Rectal smooth muscle tissue (tissue), 1 donor: Measurements from ENCODE around the gene ORAI3.

Experiments
- H3K27ac ChIP-seq: one replicate; pipeline ENCODE4 v1.7.0; 2013; ENCODE audit warnings: low read depth, low read length, inconsistent platforms
- H3K27me3 ChIP-seq: one replicate; pipeline ENCODE4 v1.7.0; 2013; ENCODE audit warnings: low read length; ENCODE audit not compliant: control insufficient read depth, insufficient read depth
- H3K36me3 ChIP-seq: one replicate; pipeline ENCODE4 v1.7.0; 2013; ENCODE audit warnings: low read length; ENCODE audit not compliant: control insufficient read depth, insufficient read depth
- H3K4me1 ChIP-seq: one replicate; pipeline ENCODE4 v1.7.0; 2013; ENCODE audit warnings: low read length; ENCODE audit not compliant: control insufficient read depth, insufficient read depth
- H3K4me3 ChIP-seq: one replicate; pipeline ENCODE4 v1.7.0; 2013; ENCODE audit warnings: low read length
- H3K9ac ChIP-seq: one replicate; pipeline ENCODE4 v1.7.0; 2013; ENCODE audit warnings: low read length

The ORAI3 gene

DNA sequence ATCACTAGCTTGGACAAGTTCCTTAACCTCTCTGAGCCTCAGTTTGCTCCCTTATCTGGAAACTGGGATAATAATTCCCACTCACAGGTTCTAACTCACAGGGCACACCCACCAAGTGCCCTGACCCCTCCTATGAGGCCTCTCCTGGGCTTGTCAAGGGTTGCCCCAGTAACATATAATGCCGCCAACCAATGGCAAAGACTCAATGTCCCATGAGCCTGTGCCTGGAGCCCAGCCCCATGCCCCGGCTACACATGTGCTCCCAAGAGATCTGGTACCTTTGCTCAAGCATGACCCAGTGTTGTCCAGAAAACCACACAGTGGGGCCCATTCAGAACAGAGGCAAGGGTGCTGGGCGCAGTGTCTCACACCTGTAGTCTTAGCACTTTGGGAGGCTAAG lies 34.0 kb upstream of the ORAI3 start:
- H3K9ac ChIP-seq, result no peak overlapping the region
- H3K27ac ChIP-seq, result no peak overlapping the region
- H3K4me3 ChIP-seq, result no peak overlapping the region
- H3K36me3 ChIP-seq, result no peaks in the 10 kb centered on the region
- H3K4me1 ChIP-seq, result no peaks in the 10 kb centered on the region
- H3K27me3 ChIP-seq, result no peaks in the 10 kb centered on the region

DNA sequence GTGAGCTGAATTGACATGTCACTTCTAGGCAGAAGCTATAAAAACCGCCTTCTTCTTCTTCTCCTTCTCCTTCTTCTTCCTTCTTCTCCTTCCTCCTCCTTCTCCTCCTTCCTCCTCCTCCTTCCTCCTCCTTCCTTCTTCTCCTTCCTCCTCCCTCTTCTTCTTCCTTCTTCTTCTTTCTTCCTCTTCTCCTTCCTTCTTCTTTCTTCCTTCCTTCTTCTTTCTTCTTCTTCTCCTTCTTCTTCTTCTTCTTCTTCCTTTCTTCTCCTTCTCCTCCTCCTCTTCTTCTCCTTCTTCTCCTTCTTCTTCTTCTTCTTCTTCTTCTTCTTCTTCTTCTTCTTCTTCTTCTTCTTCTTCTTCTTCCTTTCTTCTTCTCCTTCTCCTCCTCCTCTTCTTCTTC lies 30.3 kb upstream of the ORAI3 start:
- Histone ChIP-seq H3K4me3 (no peak overlapping the region), H3K27ac (no peak overlapping the region), H3K4me1 (no peaks in the 10 kb centered on the region), H3K36me3 (no peaks in the 10 kb centered on the region), H3K9ac (no peak overlapping the region), H3K27me3 (no peaks in the 10 kb centered on the region)

DNA sequence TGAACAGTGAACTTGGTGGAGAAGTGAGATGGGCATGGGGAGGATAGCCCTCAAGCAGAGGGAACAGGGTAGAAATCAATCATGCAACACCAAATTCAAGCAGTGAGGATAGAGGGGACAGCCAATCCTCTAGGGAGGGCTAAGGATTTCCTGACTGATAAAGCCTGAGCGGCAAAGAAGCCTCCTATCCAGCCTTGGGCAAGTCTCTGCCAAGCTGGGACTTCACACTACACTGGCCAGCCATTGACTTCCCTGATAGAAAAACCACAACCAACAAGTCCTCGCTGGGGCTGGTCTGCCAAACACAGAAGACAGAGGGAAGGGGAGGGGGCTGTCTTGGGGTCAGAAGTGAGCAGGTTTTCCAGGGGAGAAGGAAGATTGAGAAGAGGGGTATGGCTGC lies 28.0 kb upstream of the ORAI3 start:
- Histone ChIP-seq H3K9ac (no peak overlapping the region), H3K4me1 (peaks cover 5% of the 10 kb centered on the region), H3K4me3 (no peak overlapping the region), H3K27me3 (no peaks in the 10 kb centered on the region), H3K36me3 (no peaks in the 10 kb centered on the region), H3K27ac (peak overlapping the region; percentile 100)

DNA sequence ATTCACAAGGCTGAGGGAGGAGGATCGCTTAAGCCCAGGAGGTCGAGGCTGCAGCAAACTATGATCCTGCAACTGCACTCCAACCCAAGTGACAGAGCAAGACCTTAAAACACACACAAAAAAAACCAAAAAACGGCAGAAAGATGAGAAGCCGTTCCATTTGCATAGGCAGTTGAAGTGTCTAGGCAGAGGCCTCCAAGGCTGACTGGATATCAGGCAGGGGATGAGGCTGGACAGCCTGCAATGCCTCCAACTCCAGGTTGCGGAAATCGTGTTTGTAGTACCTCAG lies 27.5 kb upstream of the ORAI3 start:
- Histone ChIP-seq H3K27ac (peak overlapping the region; percentile 100), H3K9ac (no peak overlapping the region), H3K27me3 (no peaks in the 10 kb centered on the region), H3K4me1 (peaks cover 5% of the 10 kb centered on the region), H3K36me3 (no peaks in the 10 kb centered on the region), H3K4me3 (peak overlapping the region; percentile 89)

DNA sequence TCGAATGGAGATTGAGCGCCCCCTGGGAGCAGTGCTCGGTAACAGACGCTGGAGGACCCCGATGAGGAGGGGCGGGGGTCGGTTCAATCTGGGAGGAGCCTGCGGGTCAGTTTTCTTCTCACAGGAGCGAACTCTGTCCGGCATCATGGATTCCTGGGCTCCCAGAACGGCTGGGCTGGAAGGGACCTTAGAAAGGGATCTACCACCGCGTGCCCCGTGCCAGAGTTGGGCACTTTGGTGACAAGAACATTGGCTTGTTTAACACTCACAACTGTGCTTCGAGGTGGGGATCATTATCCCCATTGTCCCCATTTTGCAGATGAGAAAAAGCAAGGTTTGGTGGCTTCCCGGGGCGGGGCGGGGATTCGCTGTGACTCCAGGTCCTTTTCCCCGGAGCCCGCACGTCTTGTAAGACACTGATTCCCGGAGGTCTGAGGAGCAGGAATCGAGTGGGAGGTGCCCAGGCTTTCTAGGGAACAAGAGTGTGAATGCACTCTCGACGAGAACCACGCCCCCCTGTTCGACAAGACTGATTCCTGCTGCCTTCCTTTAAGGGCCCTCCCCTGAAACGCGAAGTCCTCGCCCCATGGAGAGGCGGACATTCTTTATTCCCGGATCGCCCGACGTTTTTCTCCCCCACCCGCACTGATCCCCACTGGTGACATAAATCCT lies 27.0 kb upstream of the ORAI3 start:
- Histone ChIP-seq H3K27me3 (no peaks in the 10 kb centered on the region), H3K4me3 (peak overlapping the region; percentile 89), H3K27ac (peak overlapping the region; percentile 100), H3K4me1 (peaks cover 5% of the 10 kb centered on the region), H3K9ac (peak overlapping the region; percentile 75), H3K36me3 (no peaks in the 10 kb centered on the region)

DNA sequence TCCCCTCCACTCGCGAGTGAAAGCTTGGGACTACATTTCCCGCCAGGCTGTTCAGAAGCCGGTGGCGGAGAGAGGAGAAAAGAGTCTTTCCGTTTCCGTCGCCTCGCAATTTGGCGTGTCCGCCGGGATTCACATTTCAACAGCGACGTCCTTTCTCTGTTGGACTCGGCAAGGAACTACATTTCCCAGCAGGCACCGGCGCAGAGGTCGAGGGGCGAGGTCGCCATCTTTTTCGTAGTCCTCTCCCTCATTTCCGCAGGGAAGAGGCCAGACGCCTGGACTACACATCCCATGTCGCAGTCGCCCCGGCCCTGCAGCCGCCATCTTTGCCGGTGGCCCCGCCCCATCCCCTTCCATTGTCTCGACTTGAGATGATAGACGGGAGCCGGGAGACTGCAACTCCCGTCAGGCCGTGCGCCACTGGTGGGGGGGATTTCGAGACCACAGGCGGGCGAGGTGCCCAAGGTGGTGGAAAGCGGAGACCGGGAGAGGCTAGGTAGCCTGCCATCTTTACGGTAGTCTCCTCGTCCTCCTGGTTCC lies 26.4 kb upstream of the ORAI3 start:
- Histone ChIP-seq H3K36me3 (no peaks in the 10 kb centered on the region), H3K4me3 (peak overlapping the region; percentile 97), H3K27ac (peak overlapping the region; percentile 100), H3K4me1 (peaks cover 5% of the 10 kb centered on the region), H3K27me3 (no peaks in the 10 kb centered on the region), H3K9ac (peak overlapping the region; percentile 75)

DNA sequence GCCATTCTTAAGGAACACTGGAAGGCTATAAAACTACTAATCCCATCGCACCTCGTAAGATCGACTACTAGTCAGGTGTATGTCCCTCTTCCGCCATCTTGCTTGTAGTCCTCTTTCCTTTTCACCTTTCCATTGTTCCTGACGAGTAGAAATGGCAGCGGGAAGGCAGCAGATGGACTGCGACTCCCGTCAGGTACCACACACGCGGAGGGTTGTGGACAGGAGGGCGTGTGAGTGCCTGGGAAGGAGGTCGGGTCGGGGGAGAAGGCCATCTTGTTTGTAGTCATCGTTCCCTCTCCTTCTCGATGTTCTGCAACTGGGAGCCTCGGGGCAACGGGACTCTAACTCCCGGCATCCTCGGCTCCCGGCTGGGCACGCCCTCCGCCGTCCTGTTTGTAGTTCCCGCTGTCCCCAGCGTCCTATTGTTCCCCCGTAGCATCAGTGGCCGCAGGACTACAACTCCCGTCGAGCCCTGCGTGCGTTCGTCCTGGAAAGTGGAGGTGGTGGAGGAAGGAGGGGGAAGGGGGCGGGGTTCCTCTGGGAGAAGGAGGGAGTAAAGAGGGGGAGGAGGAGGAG lies 25.8 kb upstream of the ORAI3 start:
- no peaks in the 10 kb centered on the region for H3K36me3 ChIP-seq
- peak overlapping the region; percentile 97 for H3K4me3 ChIP-seq
- peaks cover 5% of the 10 kb centered on the region for H3K4me1 ChIP-seq
- no peaks in the 10 kb centered on the region for H3K27me3 ChIP-seq
- H3K27ac ChIP-seq, result peak overlapping the region; percentile 100
- H3K9ac ChIP-seq, result peak overlapping the region; percentile 62

DNA sequence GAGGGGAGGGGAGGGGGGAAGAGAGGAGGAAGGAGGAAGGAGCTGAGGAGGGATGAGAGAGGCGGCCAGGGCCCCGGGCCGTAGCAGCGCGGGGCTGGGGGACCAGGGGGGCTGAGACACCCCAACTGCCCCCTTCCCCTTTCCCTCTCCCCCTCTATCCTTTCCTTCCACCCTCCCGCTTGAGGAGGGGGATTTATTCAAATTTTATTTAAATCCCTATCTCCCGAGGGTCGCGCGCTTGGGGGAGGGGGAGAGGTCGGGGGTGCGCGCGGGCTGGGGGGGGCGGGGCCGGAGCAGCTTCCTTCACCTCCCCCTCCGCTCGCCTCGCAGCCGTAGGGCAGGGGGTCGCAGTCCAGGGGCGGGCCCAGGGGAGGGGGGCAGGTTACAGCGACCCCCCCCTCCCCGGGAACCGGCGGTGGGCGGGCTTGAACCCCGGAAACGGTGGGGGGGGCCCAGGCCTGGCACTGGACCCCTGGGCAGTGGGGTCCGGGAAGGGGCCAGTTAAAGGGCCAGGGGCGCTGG lies 25.3 kb upstream of the ORAI3 start, which contains the start of gene FBXL19:
FBXL19 (plus strand) TSS at position 19 of the 522 bp plus-strand sequence. CDS start 2,183 bp downstream, outside the sequence.
- H3K4me3 ChIP-seq, result peak within 1 kb of the TSS; percentile 97
- peak within 1 kb of the TSS; percentile 75 for H3K9ac ChIP-seq
- no peaks in the 10 kb centered on the region for H3K36me3 ChIP-seq
- no peaks in the 10 kb centered on the region for H3K27me3 ChIP-seq
- peaks cover 5% of the 10 kb centered on the region for H3K4me1 ChIP-seq
- H3K27ac ChIP-seq, result peak within 1 kb of the TSS; percentile 100

DNA sequence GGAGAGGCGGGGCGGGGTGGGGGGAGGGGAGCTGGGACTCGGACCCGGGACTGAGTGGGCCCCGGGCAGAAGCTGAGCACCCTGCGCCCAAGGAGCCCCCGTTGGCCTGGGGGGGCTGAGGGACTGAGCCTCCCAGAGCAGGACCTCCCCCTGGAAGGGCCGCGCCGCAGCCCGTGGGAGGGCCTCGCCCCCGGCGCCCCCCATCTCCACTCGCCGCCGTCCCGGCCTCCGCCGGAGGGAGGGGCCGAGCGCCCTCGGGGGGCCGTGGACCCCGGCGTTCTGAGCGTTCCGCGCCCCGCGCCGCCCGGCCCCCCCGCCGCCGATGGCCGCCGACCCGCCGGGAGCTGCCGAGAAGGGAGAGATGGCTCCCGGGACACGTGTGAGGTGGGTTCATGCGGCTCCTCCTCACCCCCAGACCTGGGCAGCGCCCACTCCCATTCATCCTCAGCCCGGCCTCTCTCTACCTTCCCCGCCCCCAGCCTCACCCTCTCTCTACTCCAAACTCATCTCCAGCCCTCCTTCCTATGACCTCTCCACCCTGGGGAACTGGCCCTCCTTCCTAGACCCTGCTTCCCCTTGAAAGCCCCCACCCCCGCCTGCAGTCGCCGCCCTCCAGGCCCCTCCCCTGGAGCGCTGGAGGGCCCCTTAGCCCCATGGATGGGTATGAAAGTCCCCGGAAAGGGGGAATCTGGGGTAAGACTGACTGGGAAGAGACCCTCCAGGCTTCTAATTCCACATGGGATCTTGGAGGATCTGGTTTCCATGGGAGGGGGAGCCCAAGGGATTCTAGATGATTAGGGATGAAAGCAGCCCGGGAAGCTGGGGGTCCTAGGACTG lies 24.6 kb upstream of the ORAI3 start:
- H3K36me3 ChIP-seq, result no peaks in the 10 kb centered on the region
- H3K4me3 ChIP-seq, result peak overlapping the region; percentile 60
- H3K9ac ChIP-seq, result no peak overlapping the region
- peaks cover 5% of the 10 kb centered on the region for H3K4me1 ChIP-seq
- no peaks in the 10 kb centered on the region for H3K27me3 ChIP-seq
- H3K27ac ChIP-seq, result peak overlapping the region; percentile 72

DNA sequence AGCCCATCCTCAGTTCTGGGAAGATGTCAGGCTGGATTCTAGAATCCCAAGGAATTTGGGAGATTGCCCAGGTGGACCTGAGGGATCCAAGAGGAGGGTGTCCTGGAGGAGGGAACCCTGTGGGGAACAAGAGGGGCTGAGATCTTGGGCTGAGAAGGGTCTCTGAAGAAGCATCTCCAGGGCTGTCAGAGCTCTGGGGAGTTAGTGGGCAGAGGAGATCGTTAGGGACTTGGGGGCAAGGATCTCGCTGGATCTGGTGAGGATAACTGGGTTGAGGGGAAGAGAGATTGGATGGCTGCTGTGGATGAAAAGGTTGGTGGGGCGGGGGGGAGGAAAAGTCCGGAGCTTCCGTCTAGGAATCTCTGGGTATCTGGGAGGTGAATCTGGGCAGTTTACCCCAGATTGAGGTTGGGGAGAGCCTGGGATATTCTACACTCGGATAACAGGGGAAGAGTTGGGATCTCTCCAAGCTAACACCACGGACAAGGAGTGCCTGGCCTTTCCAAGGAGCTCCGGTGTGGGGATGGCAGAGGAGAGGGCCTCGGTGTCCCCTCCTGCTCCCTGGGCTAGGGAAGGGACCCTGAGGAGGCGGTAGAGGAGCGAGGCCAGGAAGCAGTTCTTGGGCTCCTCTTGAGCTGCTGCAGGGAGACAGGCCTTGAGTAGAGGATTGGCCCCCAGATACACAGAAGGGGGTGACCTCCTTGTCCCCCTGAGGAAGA lies 23.8 kb upstream of the ORAI3 start:
- Histone ChIP-seq H3K9ac (no peak overlapping the region), H3K27ac (no peak overlapping the region), H3K27me3 (no peaks in the 10 kb centered on the region), H3K36me3 (no peaks in the 10 kb centered on the region), H3K4me3 (peak overlapping the region; percentile 60), H3K4me1 (peaks cover 5% of the 10 kb centered on the region)

DNA sequence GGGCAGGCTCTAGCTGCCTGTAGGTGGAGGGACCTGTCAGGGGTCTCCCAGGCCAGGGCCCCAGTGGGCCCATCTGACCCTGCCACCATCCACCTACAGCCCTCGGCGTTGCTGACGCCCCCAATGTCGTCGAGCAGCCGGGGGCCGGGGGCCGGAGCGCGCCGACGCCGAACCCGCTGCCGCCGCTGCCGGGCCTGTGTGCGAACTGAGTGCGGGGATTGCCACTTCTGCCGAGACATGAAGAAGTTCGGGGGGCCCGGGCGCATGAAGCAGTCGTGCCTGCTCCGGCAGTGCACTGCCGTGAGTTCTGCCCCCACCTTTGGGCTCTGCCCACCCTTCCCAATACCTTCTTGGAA lies 23.3 kb upstream of the ORAI3 start:
- Histone ChIP-seq H3K4me3 (no peak overlapping the region), H3K27ac (no peak overlapping the region), H3K4me1 (peaks cover 5% of the 10 kb centered on the region), H3K9ac (no peak overlapping the region), H3K36me3 (peaks cover under 1% of the 10 kb centered on the region), H3K27me3 (no peaks in the 10 kb centered on the region)
